Osteocyte (in vitro differentiated cells): ENCODE data around the gene SH2D5. TPM values are rescaled to one million over a fixed set of nuclear protein-coding genes. Genes with fewer than 3 reads are reported as not detected.
A peak's percentile ranks its signal among the peaks of the same experiment; 100 is the strongest.

ENCODE experiments used
- DNase-seq: peaks from one replicate; pipeline ENCODE4 v3.0.0; 2021; ENCODE audit warnings: mixed read lengths; ENCODE audit not compliant: unreplicated experiment; ENCODE audit errors: extremely low spot score
- H3K27ac Mint-ChIP-seq: one replicate; pipeline ENCODE4 v1.8.0; 2021; ENCODE audit warnings: mild to moderate bottlenecking, mixed read lengths; ENCODE audit not compliant: unreplicated experiment
- H3K27me3 Mint-ChIP-seq: one replicate; pipeline ENCODE4 v1.8.0; 2021; ENCODE audit warnings: mixed read lengths; ENCODE audit not compliant: unreplicated experiment
- H3K36me3 Mint-ChIP-seq: one replicate; pipeline ENCODE4 v1.8.0; 2021; ENCODE audit warnings: mixed read lengths; ENCODE audit not compliant: unreplicated experiment
- H3K4me1 Mint-ChIP-seq: one replicate; pipeline ENCODE4 v1.8.0; 2021; ENCODE audit warnings: mixed read lengths; ENCODE audit not compliant: unreplicated experiment
- H3K4me3 Mint-ChIP-seq: one replicate; pipeline ENCODE4 v1.8.0; 2021; ENCODE audit warnings: mild to moderate bottlenecking, moderate library complexity, mixed read lengths; ENCODE audit not compliant: unreplicated experiment
- H3K9me3 Mint-ChIP-seq: one replicate; pipeline ENCODE4 v1.8.0; 2021; ENCODE audit warnings: mixed read lengths; ENCODE audit not compliant: unreplicated experiment
- CTCF ChIP-seq: fragments of 200-600 bp; sonication (generic); IDR thresholded peaks from 2 replicates; pipeline ENCODE4 v1.5.0; 2021; ENCODE audit warnings: antibody characterized with exemption, mild to moderate bottlenecking, moderate library complexity
- long read RNA-seq: library from polyadenylated mRNA; unstranded; transcript quantifications from one replicate; pipeline ENCODE4 v2.0.0, GENCODE V29; 2021
- total RNA-seq: library from RNA; stranded (reverse); gene quantifications from 2 replicates; pipeline ENCODE4 v1.2.1, GENCODE V29; 2021

Gene SH2D5
- 0.18 and 0.46 TPM in 2 replicates for total RNA-seq
- long read RNA-seq: 0 reads

- TF ChIP-seq CTCF: peak; percentile 50
- no peak for DNase-seq
- Mint-ChIP-seq H3K4me3 (peak within 1 kb of the TSS; percentile 77), H3K4me1 (peaks cover 17% of the 10 kb centered on the region), H3K36me3 (peaks cover 12% of the 10 kb centered on the region), H3K9me3 (no peaks in the 10 kb centered on the region), H3K27me3 (peaks cover 6% of the 10 kb centered on the region), H3K27ac (peak within 1 kb of the TSS; percentile 45)
Observed at GRCh38 chr1:20732588-20733359, at the start of gene SH2D5. SH2D5 (minus strand) TSS chr1:20732703; CDS start chr1:20728044, 4,659 bp downstream.

- no peak for TF ChIP-seq CTCF
- DNase-seq: no peak
- Mint-ChIP-seq H3K4me1 (peaks cover 13% of the 10 kb centered on the region), H3K27me3 (no peaks in the 10 kb centered on the region), H3K36me3 (peaks cover 48% of the 10 kb centered on the region), H3K27ac (no peak overlapping the region), H3K4me3 (no peak overlapping the region), H3K9me3 (no peaks in the 10 kb centered on the region)
Observed at GRCh38 chr1:20775700-20776099, 43.2 kb upstream of the SH2D5 start.

GRCh38 chr1:20771780-20772179, 39.3 kb upstream of the SH2D5 start:
- Mint-ChIP-seq H3K9me3 (no peaks in the 10 kb centered on the region), H3K4me1 (no peaks in the 10 kb centered on the region), H3K27me3 (no peaks in the 10 kb centered on the region), H3K4me3 (no peak overlapping the region), H3K36me3 (peaks cover 51% of the 10 kb centered on the region), H3K27ac (no peak overlapping the region)
- TF ChIP-seq CTCF: no peak
- no peak for DNase-seq

GRCh38 chr1:20770314-20771087, 38.0 kb upstream of the SH2D5 start:
- H3K36me3 Mint-ChIP-seq: peaks cover 54% of the 10 kb centered on the region
- no peak overlapping the region for H3K4me3 Mint-ChIP-seq
- H3K27me3 Mint-ChIP-seq: no peaks in the 10 kb centered on the region
- no peak for TF ChIP-seq CTCF
- no peak overlapping the region for H3K27ac Mint-ChIP-seq
- DNase-seq: no peak
- no peaks in the 10 kb centered on the region for H3K4me1 Mint-ChIP-seq
- no peaks in the 10 kb centered on the region for H3K9me3 Mint-ChIP-seq

GRCh38 chr1:20767271-20767670, 34.8 kb upstream of the SH2D5 start:
- Mint-ChIP-seq H3K9me3 (no peaks in the 10 kb centered on the region), H3K27me3 (no peaks in the 10 kb centered on the region), H3K4me3 (no peak overlapping the region), H3K27ac (no peak overlapping the region), H3K4me1 (no peaks in the 10 kb centered on the region), H3K36me3 (peaks cover 51% of the 10 kb centered on the region)
- no peak for DNase-seq
- TF ChIP-seq CTCF: no peak
